ENCODE results near the gene SAMD9.
A peak's percentile ranks its signal among the peaks of the same experiment; 100 is the strongest.
"Not testable (repeated sequence)": the region's sequence is repeated elsewhere in the genome, so short reads cannot be mapped to it uniquely, and the experiment has no call there.

Gene SAMD9

GRCh38 chr7:93145354-93145753 lies 27.6 kb upstream of the SAMD9 start:
- H3K4me1 Mint-ChIP-seq (ENCODE audit: low read depth in 2 of 2) = peaks cover 23 to 31% of the 10 kb centered on the region in 2 donors
- no peak for DNase-seq
- no peak for ATAC-seq (replicated peaks)
- H3K36me3 Mint-ChIP-seq (ENCODE audit: insufficient read depth) = peaks cover 40% of the 10 kb centered on the region
- H3K9me3 Mint-ChIP-seq = peaks cover 2 to 8% of the 10 kb centered on the region in 2 donors
- no peak overlapping the region for H3K4me3 Mint-ChIP-seq
- H3K27me3 Mint-ChIP-seq = no peaks in the 10 kb centered on the region
- H3K27ac Mint-ChIP-seq = peak overlapping the region; percentile 49 to 98

DNA sequence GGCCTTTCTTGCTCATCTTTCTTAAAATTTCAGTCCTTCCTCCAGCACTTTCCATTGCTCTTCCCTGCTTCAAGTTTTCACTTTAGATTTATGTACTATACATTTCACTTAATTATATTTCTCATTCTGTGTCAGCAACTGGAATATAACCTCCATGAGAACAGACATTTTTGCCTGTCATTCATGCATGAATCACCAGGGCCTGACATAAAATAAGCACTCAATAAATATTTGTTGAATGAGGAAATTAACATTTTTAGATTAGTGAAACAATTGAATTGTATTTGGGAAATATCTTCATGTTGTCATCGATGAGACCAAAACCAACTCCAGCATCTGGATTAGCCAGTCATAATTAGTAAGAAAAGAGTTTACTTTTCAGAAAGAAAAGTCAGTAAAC lies 24.3 kb upstream of the SAMD9 start:
- ATAC-seq (replicated peaks) = no peak
- no peaks in the 10 kb centered on the region for H3K27me3 Mint-ChIP-seq
- no peak for DNase-seq
- H3K27ac Mint-ChIP-seq = no peak overlapping the region
- H3K4me1 Mint-ChIP-seq (ENCODE audit: low read depth in 2 of 2) = peaks cover 14 to 21% of the 10 kb centered on the region in 2 donors
- H3K4me3 Mint-ChIP-seq = no peak overlapping the region
- peaks cover 3 to 7% of the 10 kb centered on the region in 2 donors for H3K9me3 Mint-ChIP-seq
- H3K36me3 Mint-ChIP-seq (ENCODE audit: insufficient read depth) = peaks cover 43% of the 10 kb centered on the region

GRCh38 chr7:93140582-93141191 lies 22.9 kb upstream of the SAMD9 start:
- DNase-seq = no peak
- Mint-ChIP-seq H3K27ac (no peak overlapping the region), H3K4me3 (no peak overlapping the region), H3K4me1 (ENCODE audit: low read depth in 2 of 2) (peaks cover 3 to 9% of the 10 kb centered on the region in 2 donors), H3K9me3 (peaks cover 4 to 9% of the 10 kb centered on the region in 2 donors), H3K36me3 (ENCODE audit: insufficient read depth) (peaks cover 42% of the 10 kb centered on the region), H3K27me3 (no peaks in the 10 kb centered on the region)
- ATAC-seq (replicated peaks) = no peak

DNA sequence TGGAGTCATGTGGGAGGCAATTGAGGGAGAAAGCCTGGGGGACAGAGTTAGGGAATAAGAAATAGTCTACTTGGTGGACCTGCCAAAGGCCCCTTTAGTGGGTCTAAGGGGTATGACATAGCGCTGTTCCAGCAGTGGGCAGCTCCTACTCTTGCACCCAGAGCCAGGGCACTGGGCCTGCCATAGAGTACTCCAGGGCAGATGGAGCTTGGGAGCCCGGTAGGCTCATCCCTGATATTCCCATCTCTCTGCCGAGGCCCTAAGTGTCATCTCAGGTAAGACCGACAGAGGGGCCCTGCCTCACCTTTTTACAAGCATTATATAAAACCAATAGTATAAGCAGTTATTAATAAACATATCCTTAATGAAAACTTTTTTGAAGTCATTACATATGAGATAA lies 20.8 kb upstream of the SAMD9 start:
- peaks cover 34% of the 10 kb centered on the region for H3K36me3 Mint-ChIP-seq (ENCODE audit: insufficient read depth)
- peaks cover 9 to 15% of the 10 kb centered on the region in 2 donors for H3K9me3 Mint-ChIP-seq
- H3K27me3 Mint-ChIP-seq = no peaks in the 10 kb centered on the region
- H3K4me1 Mint-ChIP-seq (ENCODE audit: low read depth in 2 of 2) = peaks cover 3 to 4% of the 10 kb centered on the region in 2 donors
- no peak for ATAC-seq (replicated peaks)
- no peak for DNase-seq
- H3K4me3 Mint-ChIP-seq = no peak overlapping the region
- no peak overlapping the region for H3K27ac Mint-ChIP-seq

GRCh38 chr7:93133005-93133404 lies 15.2 kb upstream of the SAMD9 start:
- H3K27ac Mint-ChIP-seq = no peak overlapping the region

DNA sequence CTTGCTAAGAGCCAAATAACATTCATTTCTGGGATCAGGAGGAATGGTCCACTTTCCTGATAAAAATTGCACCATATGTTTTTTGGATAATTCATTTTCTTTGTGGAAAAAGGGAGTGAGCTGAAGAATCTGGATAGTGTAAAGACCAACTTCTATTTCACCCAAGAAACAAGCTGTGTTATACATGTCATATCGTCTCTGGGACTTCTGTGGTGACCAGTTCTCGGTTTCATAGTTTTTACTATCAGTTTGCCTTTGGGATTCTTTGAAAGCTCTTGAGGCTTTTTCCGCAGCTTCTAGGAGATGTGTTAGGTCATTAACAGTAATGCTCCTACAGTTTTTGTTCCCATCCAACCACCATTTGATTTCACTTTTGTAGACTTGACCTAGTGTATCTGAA lies 14.4 kb upstream of the SAMD9 start:
- peaks cover 18 to 26% of the 10 kb centered on the region in 2 donors for H3K9me3 Mint-ChIP-seq
- H3K27ac Mint-ChIP-seq = no peak overlapping the region
- ATAC-seq (replicated peaks) = no peak
- H3K27me3 Mint-ChIP-seq = no peaks in the 10 kb centered on the region
- H3K36me3 Mint-ChIP-seq (ENCODE audit: insufficient read depth) = peaks cover 11% of the 10 kb centered on the region
- H3K4me1 Mint-ChIP-seq (ENCODE audit: low read depth in 2 of 2) = no peaks in the 10 kb centered on the region
- no peak for DNase-seq
- no peak overlapping the region for H3K4me3 Mint-ChIP-seq

More at GRCh38 chr7:93133005-93133404, 15.2 kb upstream of the SAMD9 start:
- Mint-ChIP-seq H3K4me3 (no peak overlapping the region), H3K27me3 (no peaks in the 10 kb centered on the region), H3K4me1 (ENCODE audit: low read depth in 2 of 2) (no peaks in the 10 kb centered on the region), H3K36me3 (ENCODE audit: insufficient read depth) (peaks cover 17% of the 10 kb centered on the region), H3K9me3 (peaks cover 18 to 27% of the 10 kb centered on the region in 2 donors)
- DNase-seq (no peak), ATAC-seq (replicated peaks) (no peak)

DNA sequence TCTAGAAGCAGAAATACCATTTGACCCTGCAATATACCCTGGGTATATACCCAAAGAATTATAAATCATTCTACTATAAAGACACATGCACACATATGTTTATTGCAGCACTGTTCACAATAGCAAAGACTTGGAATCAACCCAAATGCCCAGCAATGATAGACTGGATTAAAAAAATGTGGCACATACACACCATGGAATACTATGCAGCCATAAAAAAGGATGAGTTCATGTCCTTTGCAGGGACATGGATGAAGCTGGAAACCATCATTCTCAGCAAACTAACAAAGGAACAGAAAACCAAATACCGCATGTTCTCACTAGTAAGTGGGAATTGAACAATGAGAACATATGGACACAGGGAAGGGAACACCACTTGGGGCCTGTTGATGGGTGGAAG lies 9.2 kb upstream of the SAMD9 start:
- not testable (repeated sequence) for DNase-seq; H3K27ac Mint-ChIP-seq; H3K27me3 Mint-ChIP-seq; H3K4me3 Mint-ChIP-seq; H3K4me1 Mint-ChIP-seq (ENCODE audit: low read depth in 2 of 2); H3K36me3 Mint-ChIP-seq (ENCODE audit: insufficient read depth); ATAC-seq (replicated peaks)
- peaks cover 11 to 19% of the 10 kb centered on the region in 2 donors for H3K9me3 Mint-ChIP-seq

DNA sequence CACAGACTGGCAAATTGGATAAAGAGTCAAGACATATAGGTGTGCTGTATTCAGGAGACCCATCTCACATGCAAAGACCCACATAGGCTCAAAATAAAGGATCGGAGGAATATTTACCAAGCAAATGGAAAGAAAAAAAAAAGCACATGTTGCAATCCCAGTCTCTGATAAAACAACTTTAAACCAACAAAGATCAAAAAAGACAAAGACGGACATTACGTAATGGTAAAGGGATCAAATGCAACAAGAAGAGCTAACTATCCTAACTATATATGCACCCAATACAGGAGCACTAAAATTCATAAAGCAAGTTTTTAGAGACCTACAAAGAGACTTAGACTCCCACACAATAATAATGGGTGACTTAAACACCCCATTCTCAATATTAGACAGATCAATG lies 5.8 kb upstream of the SAMD9 start:
- not testable (repeated sequence) for H3K27me3 Mint-ChIP-seq; H3K27ac Mint-ChIP-seq; DNase-seq; H3K9me3 Mint-ChIP-seq; H3K36me3 Mint-ChIP-seq (ENCODE audit: insufficient read depth); ATAC-seq (replicated peaks); H3K4me1 Mint-ChIP-seq (ENCODE audit: low read depth in 2 of 2); H3K4me3 Mint-ChIP-seq

DNA sequence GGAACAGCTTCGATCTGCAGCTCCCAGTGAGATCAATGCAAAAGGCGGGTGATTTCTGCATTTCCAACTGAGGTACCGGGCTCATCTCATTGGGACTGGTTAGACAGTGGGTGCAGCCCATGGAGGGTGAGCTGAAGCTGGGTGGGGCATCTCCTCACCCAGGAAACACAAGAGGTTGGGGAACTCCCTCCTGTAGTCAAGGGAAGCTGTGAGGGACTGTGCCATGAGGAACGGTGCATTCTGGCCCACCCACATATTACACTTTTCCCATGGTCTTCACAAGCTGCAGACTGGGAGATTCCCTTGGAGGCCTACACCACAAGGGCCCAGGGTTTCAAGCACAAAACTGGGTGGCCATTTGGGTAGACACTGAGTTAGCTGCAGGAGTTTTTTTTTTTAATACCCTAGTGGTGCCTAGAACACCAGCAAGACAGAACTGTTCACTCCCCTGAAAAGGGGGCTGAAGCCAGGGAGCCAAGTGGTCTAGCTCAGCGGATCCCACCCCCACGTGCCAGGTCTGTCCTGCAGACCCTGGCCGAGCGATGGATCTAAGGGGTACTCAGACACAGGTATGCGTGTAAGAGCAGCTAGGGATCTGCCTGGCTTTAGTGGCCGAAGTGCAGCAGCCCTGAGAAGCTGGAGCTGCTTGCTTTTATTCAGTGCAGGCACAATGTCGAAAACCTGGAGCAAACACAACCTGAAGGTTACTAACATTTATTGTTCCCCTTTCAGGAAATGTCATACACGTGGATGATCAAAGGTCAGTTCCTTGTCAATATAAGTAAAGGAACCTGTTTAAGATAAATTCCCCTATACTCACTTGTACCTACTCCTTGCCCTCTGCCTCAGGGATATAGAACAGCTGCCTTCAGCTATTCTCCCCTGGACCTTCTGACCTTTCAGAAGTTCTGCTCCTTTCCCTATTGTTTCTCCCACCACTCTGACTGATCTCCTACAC lies 3.1 kb upstream of the SAMD9 start:
- H3K36me3 Mint-ChIP-seq (ENCODE audit: insufficient read depth) = peaks cover 5% of the 10 kb centered on the region
- H3K4me1 Mint-ChIP-seq (ENCODE audit: low read depth in 2 of 2) = peaks cover 13 to 20% of the 10 kb centered on the region in 2 donors
- no peaks in the 10 kb centered on the region for H3K27me3 Mint-ChIP-seq
- no peak overlapping the region for H3K27ac Mint-ChIP-seq
- no peak for ATAC-seq (replicated peaks)
- no peak for DNase-seq
- peaks cover 0 to 2% of the 10 kb centered on the region in 2 donors for H3K9me3 Mint-ChIP-seq
- no peak overlapping the region for H3K4me3 Mint-ChIP-seq

- no peaks in the 10 kb centered on the region for H3K27me3 Mint-ChIP-seq
- no peak for ATAC-seq (replicated peaks)
- peak overlapping the region in 1 of 2 donors; percentile 10 for H3K27ac Mint-ChIP-seq
- H3K9me3 Mint-ChIP-seq = peaks cover 0 to 2% of the 10 kb centered on the region in 2 donors
- H3K4me1 Mint-ChIP-seq (ENCODE audit: low read depth in 2 of 2) = peaks cover 24 to 35% of the 10 kb centered on the region in 2 donors
- DNase-seq = no peak
- H3K36me3 Mint-ChIP-seq (ENCODE audit: insufficient read depth) = peaks cover 14% of the 10 kb centered on the region
- no peak overlapping the region for H3K4me3 Mint-ChIP-seq
Measured at GRCh38 chr7:93119191-93119905, 1.6 kb upstream of the SAMD9 start.

GRCh38 chr7:93117327-93117726 lies 452 bp downstream of the SAMD9 start:
- H3K4me1 Mint-ChIP-seq (ENCODE audit: low read depth in 2 of 2) = peaks cover 33 to 49% of the 10 kb centered on the region in 2 donors
- H3K4me3 Mint-ChIP-seq = peak overlapping the region; percentile 77 to 82
- DNase-seq = no peak
- H3K36me3 Mint-ChIP-seq (ENCODE audit: insufficient read depth) = peaks cover 13% of the 10 kb centered on the region
- H3K27ac Mint-ChIP-seq = peak overlapping the region; percentile 72 to 97
- H3K27me3 Mint-ChIP-seq = no peaks in the 10 kb centered on the region
- ATAC-seq (replicated peaks) = peak; percentile 27
- peaks cover 0 to 2% of the 10 kb centered on the region in 2 donors for H3K9me3 Mint-ChIP-seq

- Mint-ChIP-seq H3K9me3 (peaks cover 2 to 7% of the 10 kb centered on the region in 2 donors), H3K27ac (peak overlapping the region; percentile 72 to 97), H3K36me3 (ENCODE audit: insufficient read depth) (peaks cover 23% of the 10 kb centered on the region), H3K4me1 (ENCODE audit: low read depth in 2 of 2) (peaks cover 44 to 62% of the 10 kb centered on the region in 2 donors), H3K27me3 (no peaks in the 10 kb centered on the region), H3K4me3 (peak overlapping the region; percentile 77 to 82)
- ATAC-seq (replicated peaks) = no peak
- no peak for DNase-seq
Measured at GRCh38 chr7:93115796-93116195, 2.0 kb downstream of the SAMD9 start.

GRCh38 chr7:93108003-93108402 lies 9.8 kb downstream of the SAMD9 start:
- Mint-ChIP-seq H3K9me3 (peaks cover 5 to 15% of the 10 kb centered on the region in 2 donors), H3K4me1 (ENCODE audit: low read depth in 2 of 2) (peaks cover 14 to 24% of the 10 kb centered on the region in 2 donors), H3K27ac (no peak overlapping the region), H3K27me3 (no peaks in the 10 kb centered on the region), H3K36me3 (ENCODE audit: insufficient read depth) (peaks cover 72% of the 10 kb centered on the region), H3K4me3 (no peak overlapping the region)
- no peak for DNase-seq
- ATAC-seq (replicated peaks) = no peak
